Iris pigment epithelial cell (primary cell): ENCODE measurements around the gene CORO2B.

ENCODE experiments used
- DNase-seq: peaks from one replicate; pipeline ENCODE4 v3.0.0-alpha.2; 2011; ENCODE audit warnings: low read depth

Gene CORO2B

GRCh38 chr15:68608206-68608843, 29.5 kb downstream of the CORO2B start:
- DNase-seq = no peak

GRCh38 chr15:68608844-68609232, 30.0 kb downstream of the CORO2B start:
- DNase-seq = no peak

GRCh38 chr15:68609629-68610028, 30.8 kb downstream of the CORO2B start:
- no peak for DNase-seq

GRCh38 chr15:68610825-68611224, 32.0 kb downstream of the CORO2B start:
- DNase-seq = peak; percentile 59

GRCh38 chr15:68612503-68612902, 33.7 kb downstream of the CORO2B start:
- DNase-seq = no peak

GRCh38 chr15:68612979-68613740, 34.4 kb downstream of the CORO2B start:
- DNase-seq = no peak

- DNase-seq = no peak
Measured at GRCh38 chr15:68614286-68615035, 35.7 kb downstream of the CORO2B start.

GRCh38 chr15:68615301-68615700, 36.5 kb downstream of the CORO2B start:
- DNase-seq = no peak

GRCh38 chr15:68615811-68616210, 37.0 kb downstream of the CORO2B start:
- no peak for DNase-seq

- DNase-seq = no peak
Measured at GRCh38 chr15:68616397-68616796, 37.6 kb downstream of the CORO2B start.

GRCh38 chr15:68617001-68617400, 38.2 kb downstream of the CORO2B start:
- DNase-seq = no peak

- no peak for DNase-seq
Measured at GRCh38 chr15:68617777-68618176, 39.0 kb downstream of the CORO2B start.

- peak; percentile 62 for DNase-seq
Measured at GRCh38 chr15:68618394-68618793, 39.6 kb downstream of the CORO2B start.

- peak; percentile 79 for DNase-seq
Measured at GRCh38 chr15:68618908-68619698, 40.3 kb downstream of the CORO2B start.

- peak; percentile 95 for DNase-seq
Measured at GRCh38 chr15:68620721-68621527, 42.1 kb downstream of the CORO2B start.

- no peak for DNase-seq
Measured at GRCh38 chr15:68621535-68621934, 42.7 kb downstream of the CORO2B start.

- no peak for DNase-seq
Measured at GRCh38 chr15:68623301-68623892, 44.6 kb downstream of the CORO2B start.

- no peak for DNase-seq
Measured at GRCh38 chr15:68625853-68626252, 47.1 kb downstream of the CORO2B start.

- DNase-seq = no peak
Measured at GRCh38 chr15:68626283-68626682, 47.5 kb downstream of the CORO2B start.

- peak; percentile 59 for DNase-seq
Measured at GRCh38 chr15:68626739-68627138, 47.9 kb downstream of the CORO2B start.

- no peak for DNase-seq
Measured at GRCh38 chr15:68627476-68627875, 48.7 kb downstream of the CORO2B start.
